GM10847 (cell line): ENCODE results near the gene ZC3H4.

Experiments
- POLR2A ChIP-seq: IDR thresholded peaks from 2 replicates; pipeline ENCODE4 v1.6.1; 2011; ENCODE audit not compliant: insufficient read length; ENCODE audit errors: extremely low read depth

ZC3H4 gene

GRCh38 chr19:47081095-47081494 lies 32.5 kb downstream of the ZC3H4 start:
- no peak for TF ChIP-seq POLR2A

- TF ChIP-seq POLR2A = no peak
Measured at GRCh38 chr19:47075941-47076340, 37.6 kb downstream of the ZC3H4 start.

GRCh38 chr19:47075179-47075810 lies 38.3 kb downstream of the ZC3H4 start:
- TF ChIP-seq POLR2A = no peak

GRCh38 chr19:47074621-47075020 lies 39.0 kb downstream of the ZC3H4 start:
- no peak for TF ChIP-seq POLR2A

GRCh38 chr19:47073574-47073973 lies 40.0 kb downstream of the ZC3H4 start:
- TF ChIP-seq POLR2A = no peak

- no peak for TF ChIP-seq POLR2A
Measured at GRCh38 chr19:47072323-47072722, 41.3 kb downstream of the ZC3H4 start.

- no peak for TF ChIP-seq POLR2A
Measured at GRCh38 chr19:47071731-47072130, 41.8 kb downstream of the ZC3H4 start.

- no peak for TF ChIP-seq POLR2A
Measured at GRCh38 chr19:47070756-47071155, 42.8 kb downstream of the ZC3H4 start.

- TF ChIP-seq POLR2A = no peak
Measured at GRCh38 chr19:47069795-47070194, 43.8 kb downstream of the ZC3H4 start.

- no peak for TF ChIP-seq POLR2A
Measured at GRCh38 chr19:47068876-47069406, 44.6 kb downstream of the ZC3H4 start.

- TF ChIP-seq POLR2A = no peak
Measured at GRCh38 chr19:47068246-47068645, 45.3 kb downstream of the ZC3H4 start.

GRCh38 chr19:47067215-47067847 lies 46.2 kb downstream of the ZC3H4 start:
- TF ChIP-seq POLR2A = no peak

- TF ChIP-seq POLR2A = no peak
Measured at GRCh38 chr19:47066376-47067214, 47.0 kb downstream of the ZC3H4 start.

GRCh38 chr19:47065242-47065641 lies 48.3 kb downstream of the ZC3H4 start:
- TF ChIP-seq POLR2A = no peak

- no peak for TF ChIP-seq POLR2A
Measured at GRCh38 chr19:47063874-47064273, 49.7 kb downstream of the ZC3H4 start.

- no peak for TF ChIP-seq POLR2A
Measured at GRCh38 chr19:47058621-47059022, 55.0 kb downstream of the ZC3H4 start.
